Left cardiac atrium (tissue), 4 donors: ENCODE data around the gene NKAIN4. TPM values are rescaled to one million over a fixed set of nuclear protein-coding genes. Genes with fewer than 3 reads are reported as not detected.

Source experiments
- ATAC-seq, 2 donors: fragments of 200-7000 bp; cut with Tn5 transposase; one replicate each; pipeline ENCODE4 v1.9.1; 2020; ENCODE audit warnings: mild to moderate bottlenecking in 2 of 2, moderate library complexity in 2 of 2
- DNase-seq: peaks from one replicate; pipeline ENCODE4 v3.0.0-alpha.2; 2020
- intact Hi-C, 2 donors: fragments of 100-400 bp; cut with DNase I; formaldehyde crosslinking; loops; one replicate each; pipeline versions ENCODE4 v1.14.1 to v1.15.1; 2022 to 2023
- total RNA-seq, 2 donors: library from RNA; stranded (reverse); fragmentation: NEBNext Ultra II Directional; extraction: Animal tissue kit (Norgen Biotek cat#: 25700); gene quantifications; one replicate each; pipeline ENCODE4 v1.2.1, GENCODE V29; 2021
- donor health status: DM: no; HTN: yes; CAD: no.
- donor health status: DM: no; HTN: yes; CAD: no; lungs with severe emphysema.
- donor health status: DM: yes; HTN: yes; CAD: no.
- donor health status: Dilated cardiomyopathy.

The NKAIN4 gene
- total RNA-seq, 2 donors from 2014 or later: not detected

DNA sequence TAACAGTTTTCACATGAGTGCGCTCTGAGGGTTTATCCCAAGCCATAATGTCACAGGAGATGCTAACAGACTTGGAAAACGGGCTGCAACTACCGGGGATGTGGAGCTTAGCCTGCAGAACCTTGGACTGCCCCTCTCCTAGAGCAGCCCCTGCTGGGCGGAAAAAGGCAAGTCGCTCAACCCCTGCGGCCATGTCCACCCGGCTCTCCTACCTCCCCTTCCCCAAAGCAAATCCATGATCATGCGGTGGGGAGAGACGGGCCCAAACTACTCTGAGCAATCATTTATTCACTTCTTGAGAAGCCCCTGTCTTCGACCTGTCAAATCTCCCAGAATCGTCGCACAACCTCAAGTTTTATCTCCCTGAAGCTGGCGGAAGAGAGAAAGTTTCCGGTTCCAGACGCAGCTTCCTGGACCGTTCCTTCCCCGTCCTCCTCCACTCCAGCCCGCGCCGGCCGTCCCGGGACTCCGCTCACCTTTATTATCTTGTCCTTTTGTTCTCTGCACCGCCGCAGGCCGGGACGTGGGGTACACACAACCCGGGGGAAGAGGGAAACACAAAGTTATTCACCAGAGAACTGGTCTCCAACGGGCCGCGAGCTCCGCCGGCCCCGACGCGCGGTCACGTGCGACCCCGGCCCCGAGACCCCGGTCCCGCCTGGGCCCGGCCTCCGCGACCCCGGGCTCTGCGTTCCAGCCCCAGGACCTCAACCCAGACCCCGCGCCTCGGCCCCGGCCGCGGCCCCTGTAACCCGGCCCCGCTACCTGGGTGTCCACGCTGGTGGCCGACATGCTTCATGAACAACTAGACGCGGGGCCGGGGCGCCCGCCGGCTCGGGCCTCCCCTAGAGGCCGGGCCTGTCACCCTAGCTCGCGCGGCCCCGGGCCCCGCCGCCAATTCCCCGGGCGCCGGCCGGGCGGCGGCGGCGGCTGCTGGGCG lies 38.9 kb downstream of the NKAIN4 start:
- ATAC-seq (peak in 1 of 2 donors; percentile 8), DNase-seq (no peak)
- intact Hi-C loops: no loop called here

GRCh38 chr20:63214514-63214913 lies 39.7 kb downstream of the NKAIN4 start:
- intact Hi-C loops: no loop called here
- DNase-seq (no peak), ATAC-seq (no peak)

DNA sequence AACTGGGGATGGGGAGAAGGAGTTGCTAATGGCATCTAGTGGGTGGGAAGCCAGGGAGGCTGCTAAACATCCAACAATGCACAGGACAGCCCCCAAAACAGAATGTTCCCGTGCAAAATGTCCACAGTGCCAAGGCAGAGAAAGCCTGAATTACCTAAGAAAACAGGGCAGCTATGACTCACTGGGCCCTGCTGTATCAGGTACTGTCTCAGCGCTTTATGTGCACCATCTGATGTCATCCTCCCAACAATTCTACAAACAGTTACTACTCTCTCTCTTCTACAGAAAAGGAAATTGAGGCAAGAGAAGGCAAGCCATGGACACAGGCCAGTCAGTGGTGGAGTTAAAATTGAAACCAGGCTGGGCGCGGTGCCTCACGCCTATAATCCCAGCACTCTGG lies 41.5 kb downstream of the NKAIN4 start:
- no peak for ATAC-seq
- DNase-seq: no peak
- intact Hi-C loops: no loop called here

DNA sequence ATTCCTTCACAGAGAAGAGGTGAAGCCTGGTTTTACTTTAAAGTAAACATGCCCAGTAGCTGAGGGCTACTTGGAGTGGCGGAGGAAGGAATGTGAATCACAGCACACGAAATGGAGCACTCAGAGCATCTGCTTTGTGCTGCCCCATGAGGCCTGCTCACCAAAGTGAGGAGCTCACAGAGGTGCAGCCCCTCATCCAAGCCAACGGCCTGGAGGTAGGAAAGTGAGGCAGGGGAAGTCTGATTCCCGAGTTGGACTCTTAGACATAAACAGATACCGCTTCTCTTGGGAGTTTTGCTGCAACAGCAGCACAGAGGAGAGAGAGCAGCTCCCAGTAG lies 41.9 kb downstream of the NKAIN4 start:
- intact Hi-C loops: no loop called here
- no peak for DNase-seq
- no peak for ATAC-seq

DNA sequence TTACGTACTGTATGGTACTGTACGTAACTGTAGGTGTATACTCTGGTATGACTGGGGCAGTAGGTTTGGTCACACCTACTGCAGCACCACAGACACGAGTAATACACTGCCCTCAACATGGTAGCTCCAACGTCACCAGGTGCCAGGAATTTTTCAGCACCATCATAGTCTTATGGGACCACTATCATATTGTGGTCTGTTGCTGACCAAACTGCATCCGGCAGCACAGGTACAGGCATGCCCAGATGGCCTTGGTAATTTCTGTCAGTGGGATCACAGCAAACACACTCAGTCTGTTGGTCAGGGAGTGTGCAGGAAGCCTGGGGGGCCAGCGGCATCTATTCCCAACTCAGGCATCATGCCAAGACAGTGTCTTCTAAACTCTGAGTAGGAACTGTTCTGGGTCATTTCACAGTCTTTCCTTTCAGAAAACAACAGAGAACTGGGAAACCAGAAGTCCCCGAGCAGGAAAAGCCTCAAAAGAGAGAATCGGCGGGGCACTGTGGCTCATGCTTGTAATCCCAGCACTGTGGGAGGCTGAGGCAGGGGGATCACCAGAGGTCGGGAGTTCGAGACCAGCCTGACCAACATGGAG lies 44.2 kb downstream of the NKAIN4 start:
- no peak for ATAC-seq
- no peak for DNase-seq
- intact Hi-C loops: no loop called here

DNA sequence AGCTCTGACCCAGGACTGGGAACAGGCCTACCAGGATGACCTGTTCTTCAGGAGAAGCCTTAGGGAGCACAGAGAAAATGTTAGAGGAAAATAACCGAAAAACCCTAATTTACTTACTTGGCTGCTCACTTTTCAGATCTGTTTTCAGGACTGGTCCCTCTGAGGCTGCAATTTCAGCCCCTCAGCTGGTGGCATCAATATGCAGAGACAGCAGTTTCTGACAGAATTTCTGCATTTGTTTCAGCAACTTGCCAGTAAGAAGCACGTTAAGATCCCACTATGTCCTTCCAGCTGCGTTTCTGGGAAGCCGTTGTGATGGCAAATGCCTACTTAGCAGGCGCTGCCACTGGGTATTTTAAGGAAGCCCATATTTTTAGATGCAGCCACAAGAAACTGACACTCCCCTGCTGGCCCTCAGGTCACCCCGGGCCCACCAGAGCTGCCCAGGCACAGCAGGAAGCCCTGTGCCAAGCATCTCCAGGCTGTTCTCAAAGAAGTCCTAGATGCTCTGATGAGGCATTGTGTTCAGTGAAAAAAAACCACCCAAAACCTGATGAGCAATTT lies 45.8 kb downstream of the NKAIN4 start:
- ATAC-seq (no peak), DNase-seq (no peak)
- intact Hi-C loops: no loop called here

DNA sequence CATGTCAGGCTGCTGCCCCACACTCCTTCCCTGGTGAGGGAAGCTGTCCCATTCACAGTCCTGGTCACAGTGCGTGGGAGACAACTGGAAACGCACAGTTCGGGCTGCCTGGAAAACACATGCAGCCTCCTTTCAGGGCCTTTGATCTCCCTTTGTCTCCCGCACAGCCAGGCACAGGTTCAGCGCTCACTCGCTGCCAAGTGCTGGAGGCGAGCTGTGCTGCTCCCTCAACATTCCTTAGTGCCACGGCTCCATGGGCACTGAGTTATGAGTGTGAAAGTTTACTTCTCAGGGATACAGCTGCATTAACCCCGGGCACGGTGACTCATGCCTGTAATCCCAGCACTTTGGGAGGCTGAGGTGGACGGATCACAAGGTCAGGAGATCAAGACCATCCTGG lies 47.4 kb downstream of the NKAIN4 start:
- ATAC-seq (no peak), DNase-seq (no peak)
- intact Hi-C loops: no loop called here

DNA sequence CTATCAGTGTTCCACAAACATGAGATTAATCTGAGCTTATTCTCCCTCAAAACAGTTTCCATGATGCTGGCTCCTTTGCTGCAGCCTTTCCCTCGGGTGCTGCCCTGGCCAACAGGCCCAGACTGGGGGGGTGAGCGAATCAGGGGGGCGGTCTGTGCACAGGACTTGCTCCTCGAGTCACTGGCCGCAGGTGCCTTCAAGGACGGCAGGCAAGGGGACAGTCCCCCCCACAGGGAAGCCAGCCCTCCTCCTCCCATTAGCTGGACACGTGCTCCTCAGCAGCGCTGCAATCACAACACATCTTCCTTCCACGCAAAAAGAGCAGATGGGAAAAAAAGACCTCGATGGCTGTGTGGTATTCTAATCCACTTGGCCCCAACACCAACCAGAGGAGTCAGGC lies 48.4 kb downstream of the NKAIN4 start:
- ATAC-seq (no peak), DNase-seq (no peak)
- intact Hi-C loops: no loop called here

GRCh38 chr20:63204362-63204761 lies 49.9 kb downstream of the NKAIN4 start:
- DNase-seq (no peak), ATAC-seq (no peak)
- intact Hi-C loops: no loop called here

GRCh38 chr20:63202811-63203526 lies 51.3 kb downstream of the NKAIN4 start:
- intact Hi-C loops: no loop called here
- ATAC-seq: no peak
- DNase-seq: no peak

- intact Hi-C loops: no loop called here
- DNase-seq (no peak), ATAC-seq (no peak)
These were observed 52.2 kb downstream of the NKAIN4 start for GRCh38 chr20:63202021-63202420.

DNA sequence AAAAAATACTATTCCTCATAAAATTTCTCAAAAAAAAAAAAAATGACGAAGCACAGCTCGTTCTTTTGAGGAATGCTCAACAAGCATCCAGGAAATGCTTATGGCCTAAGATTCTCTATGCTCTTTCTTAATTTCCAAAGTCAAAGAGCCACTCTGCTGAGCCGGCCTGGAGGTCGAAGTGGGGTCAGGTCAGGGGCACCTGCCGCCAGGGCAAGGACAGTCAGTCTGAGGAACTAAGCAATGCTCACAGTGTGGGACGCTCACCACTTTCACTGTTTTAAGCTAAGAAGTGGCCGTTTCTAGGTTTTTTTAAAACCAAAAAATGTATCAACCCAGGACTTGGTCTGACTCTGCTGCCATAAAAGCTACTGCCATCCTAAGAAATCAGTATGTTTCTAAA lies 55.7 kb downstream of the NKAIN4 start:
- ATAC-seq (no peak), DNase-seq (no peak)
- intact Hi-C loops: no loop called here

DNA sequence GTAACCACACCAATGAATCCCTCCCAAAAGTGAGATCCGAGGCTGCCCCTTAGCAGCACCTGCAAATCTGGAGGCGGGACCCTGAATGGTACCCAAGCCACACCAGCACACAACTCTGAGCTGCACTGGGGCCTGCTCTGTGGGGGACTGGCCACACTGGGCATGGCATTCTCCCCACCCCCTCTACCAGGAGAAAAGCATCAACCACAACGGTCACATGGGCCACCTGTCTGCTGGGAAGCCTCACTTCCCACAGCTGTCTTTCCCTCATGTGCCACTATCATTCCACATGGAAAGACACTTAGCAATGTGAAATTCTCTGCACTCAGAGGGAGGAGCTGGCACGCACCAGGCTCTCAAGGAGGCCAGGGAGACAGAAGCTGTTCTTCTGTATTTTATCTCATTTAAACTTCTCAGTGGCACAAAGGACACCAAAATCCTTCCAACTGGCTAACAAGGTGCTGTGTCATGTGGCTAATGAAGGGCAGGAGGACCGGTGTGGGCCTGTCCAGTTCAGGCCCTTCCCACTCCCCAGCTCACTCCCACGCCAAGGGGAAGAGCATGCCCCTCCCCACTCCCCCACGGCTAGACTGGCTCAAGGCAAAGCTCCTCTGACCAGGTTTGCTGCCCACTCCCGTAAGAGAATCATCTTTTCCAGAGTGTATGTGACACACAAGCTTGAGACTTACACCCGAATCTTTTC lies 57.3 kb downstream of the NKAIN4 start:
- intact Hi-C loops: no loop called here
- ATAC-seq (peak in 1 of 2 donors; percentile 47), DNase-seq (no peak)

GRCh38 chr20:63194797-63195173 lies 59.5 kb downstream of the NKAIN4 start:
- no peak for ATAC-seq
- intact Hi-C loops: no loop called here
- no peak for DNase-seq

DNA sequence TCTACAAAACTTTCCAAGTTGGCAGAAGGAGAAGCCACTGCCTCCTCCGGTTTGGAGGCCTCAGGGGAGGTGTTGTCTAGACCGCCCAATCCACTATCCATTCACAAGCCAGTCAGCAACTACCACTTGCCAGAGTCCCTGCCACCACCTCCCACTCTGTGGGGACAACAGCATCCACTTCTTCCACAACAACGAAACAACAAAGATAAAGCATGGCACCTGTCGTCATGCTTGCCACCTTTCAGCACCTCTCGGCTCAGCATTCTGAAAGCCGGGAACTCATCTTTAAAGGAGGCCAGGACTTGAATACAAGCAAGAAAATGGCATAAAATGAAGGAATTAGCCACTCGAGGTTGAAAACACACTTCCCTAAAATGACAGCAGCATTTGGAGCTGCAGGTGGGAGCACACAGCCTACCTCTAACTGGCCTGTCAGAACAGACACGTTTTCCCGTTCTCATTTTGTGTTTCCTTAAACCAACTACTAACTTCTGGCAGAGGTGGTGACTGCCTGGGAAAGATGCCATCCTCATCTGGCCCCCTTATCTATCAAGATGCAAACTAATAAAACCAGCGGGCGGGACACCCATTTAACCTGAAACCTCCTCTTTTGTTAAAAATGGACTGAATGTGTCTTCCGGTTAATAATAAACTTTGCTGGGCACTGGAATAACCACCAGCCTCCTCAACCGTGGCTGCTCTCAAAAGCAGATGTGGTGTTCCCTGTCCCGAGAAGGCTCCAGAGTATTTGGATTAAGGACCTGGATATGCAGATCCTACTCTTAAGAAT lies 60.1 kb downstream of the NKAIN4 start:
- no peak for DNase-seq
- ATAC-seq: no peak
- intact Hi-C loops: no loop called here

DNA sequence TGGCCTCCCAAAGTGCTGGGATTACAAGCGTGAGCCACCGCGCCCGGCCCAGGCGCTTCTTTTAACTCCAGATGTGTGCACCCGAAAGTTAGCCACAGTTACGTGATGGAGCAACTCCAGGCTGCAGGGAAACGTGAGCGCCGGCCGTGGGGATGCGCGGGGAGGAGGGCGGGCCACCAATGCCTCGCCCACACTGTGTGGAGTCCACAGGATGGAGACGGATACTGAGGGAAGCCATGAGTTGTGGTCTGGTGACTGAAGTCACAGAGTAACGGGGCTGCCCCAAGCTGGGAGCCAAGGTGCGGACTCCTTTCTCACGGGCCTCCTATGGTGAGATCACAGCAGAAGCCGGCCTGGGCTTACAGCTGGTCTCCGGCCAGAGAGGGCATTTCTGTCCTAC lies 61.5 kb downstream of the NKAIN4 start:
- no peak for DNase-seq
- no peak for ATAC-seq
- intact Hi-C loops: no loop called here

DNA sequence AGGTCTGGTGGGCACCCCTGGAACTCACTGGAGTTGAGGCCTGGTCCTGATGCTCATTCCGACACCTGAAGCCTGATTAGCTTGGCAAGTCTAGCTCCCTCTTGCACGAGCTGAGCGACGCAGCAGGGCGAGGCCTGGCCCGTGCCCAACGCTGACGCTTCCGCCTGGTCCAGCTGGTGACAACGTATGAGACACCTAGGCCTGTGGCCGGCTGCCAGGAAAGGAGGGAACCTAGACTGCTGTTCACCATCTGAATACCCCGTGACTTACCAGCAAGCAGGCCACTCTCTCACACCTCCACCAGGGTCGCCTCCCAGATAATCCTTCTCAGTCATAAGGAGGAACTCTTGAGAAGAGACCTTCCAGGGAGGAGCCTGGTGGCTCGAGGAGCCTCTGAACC lies 62.9 kb downstream of the NKAIN4 start:
- DNase-seq: peak; percentile 74
- intact Hi-C loops: no loop called here

GRCh38 chr20:63190828-63191227 lies 63.4 kb downstream of the NKAIN4 start:
- ATAC-seq (no peak), DNase-seq (no peak)
- intact Hi-C loops: no loop called here

More for the DNA sequence above, 62.9 kb downstream of the NKAIN4 start:
- peak in 1 of 2 donors; percentile 65 for ATAC-seq
